Activated effector memory CD4-positive, alpha-beta T cell treated with Interleukin-2 at 50 U/mL for 16 hours (primary cell): Measurements from ENCODE around the gene FYCO1.

Experiments
- DNase-seq: peaks from one replicate; pipeline ENCODE4 v3.0.0-alpha.2; 2020

The FYCO1 gene

DNA sequence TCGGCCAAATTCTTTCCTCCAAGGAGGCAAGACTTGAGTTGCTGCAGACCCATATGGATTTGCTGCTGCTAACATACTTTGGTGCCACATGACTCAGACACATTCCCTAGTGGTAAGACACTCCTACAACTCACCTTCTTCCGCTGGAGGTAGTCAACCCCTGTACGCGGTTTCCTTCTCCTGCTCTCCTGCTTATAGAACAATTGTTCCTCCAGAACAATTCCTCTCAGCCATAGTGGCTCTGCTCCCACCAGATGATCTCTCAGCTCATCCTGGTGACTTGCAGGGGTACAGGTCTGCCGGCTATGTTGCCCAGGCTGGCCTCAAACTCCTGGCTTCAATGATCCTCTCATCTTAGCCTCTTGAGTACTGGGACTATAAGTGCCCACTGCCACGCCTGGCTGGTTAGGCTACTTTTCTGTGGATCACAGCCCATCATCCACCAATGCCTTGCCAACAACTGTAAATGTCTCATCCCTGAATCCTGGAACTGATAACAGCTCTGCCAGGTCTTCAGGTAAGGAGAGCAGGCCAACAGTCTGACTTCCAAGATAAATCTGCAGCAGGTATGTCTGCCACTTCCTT, 54.8 kb downstream of the FYCO1 start:
- DNase-seq = no peak

DNA sequence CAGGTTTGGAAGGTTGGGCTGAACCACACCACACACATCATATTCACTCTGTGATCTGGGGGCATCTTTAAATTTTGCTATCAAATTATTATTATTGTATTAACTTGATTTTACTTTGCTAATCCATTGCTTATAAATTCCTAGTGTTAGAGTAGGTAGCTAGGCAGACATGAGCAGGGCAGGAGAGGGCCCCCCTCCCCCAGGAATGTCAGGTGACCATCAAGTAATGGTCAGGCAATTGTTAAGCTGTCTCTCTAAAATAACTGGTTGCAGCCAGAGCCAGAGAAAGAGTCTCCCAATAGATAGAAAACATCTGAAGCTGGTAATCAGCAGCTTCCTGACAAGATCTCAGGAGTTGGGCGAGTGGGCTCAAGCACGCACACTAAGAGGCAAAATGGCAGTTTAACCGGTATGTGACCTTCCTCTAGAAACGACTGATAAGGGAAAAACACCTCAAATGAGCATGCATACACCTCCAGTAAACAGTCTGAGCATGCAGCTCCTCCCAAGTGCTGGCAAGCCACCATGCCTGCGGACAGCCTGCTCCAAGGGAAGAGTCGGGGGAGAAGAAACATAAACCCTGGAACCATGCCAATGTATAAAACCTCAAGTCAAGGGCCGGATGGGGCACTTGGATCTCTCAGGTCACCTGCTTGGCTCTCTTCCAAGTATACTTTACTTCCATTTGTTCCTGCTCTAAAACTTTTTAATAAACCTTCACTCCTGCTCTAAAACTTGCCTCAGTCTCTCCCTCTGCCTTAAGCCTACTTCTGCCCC, 55.4 kb downstream of the FYCO1 start:
- DNase-seq = no peak

- no peak for DNase-seq
Measured at GRCh38 chr3:45939341-45939771, 56.3 kb downstream of the FYCO1 start.

- DNase-seq = peak; percentile 71
Measured at GRCh38 chr3:45938864-45939263, 56.8 kb downstream of the FYCO1 start.

- DNase-seq = no peak
Measured at GRCh38 chr3:45938043-45938435, 57.6 kb downstream of the FYCO1 start.

- no peak for DNase-seq
Measured at GRCh38 chr3:45937206-45938042, 58.2 kb downstream of the FYCO1 start.

GRCh38 chr3:45936261-45936660, 59.4 kb downstream of the FYCO1 start:
- DNase-seq = no peak

GRCh38 chr3:45933591-45933990, 62.0 kb downstream of the FYCO1 start:
- no peak for DNase-seq

DNA sequence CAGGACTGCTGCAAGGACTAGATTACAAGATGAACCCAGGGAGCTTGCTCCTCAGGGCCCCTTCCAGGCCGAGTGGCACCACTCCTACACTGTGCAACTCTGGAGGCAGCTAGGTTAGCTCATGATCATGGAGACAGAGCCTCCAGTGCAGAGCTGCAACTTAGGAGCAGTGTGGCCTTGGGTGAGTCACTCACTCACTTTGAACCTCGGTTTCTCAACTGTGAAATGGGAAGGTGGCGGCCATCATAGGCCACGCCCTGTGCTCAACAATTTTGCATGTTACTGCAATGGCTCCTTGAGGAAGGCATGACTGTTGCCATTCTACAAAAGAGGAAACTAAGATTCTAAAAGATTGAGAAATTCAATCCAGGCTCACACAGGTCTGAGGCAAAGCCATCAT, 63.5 kb downstream of the FYCO1 start:
- no peak for DNase-seq

DNA sequence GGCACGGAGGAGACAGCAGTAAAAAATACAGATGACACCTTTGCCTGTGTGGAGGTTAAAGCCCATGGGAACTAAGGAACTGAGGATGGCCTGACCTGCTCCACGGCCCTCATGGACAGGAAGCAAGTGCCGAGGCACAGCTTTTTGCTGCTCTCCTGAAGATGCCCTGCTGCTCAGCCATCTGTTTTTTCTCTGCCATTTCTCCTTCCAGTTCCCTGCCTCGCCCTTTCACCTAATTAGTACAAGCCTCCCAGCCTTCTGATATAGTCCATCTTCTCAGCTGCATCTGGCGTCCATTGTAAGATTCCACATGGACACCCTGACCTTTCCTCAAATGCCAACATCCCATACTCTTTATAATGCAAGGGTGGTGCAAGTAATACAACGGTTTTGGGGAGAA, 64.1 kb downstream of the FYCO1 start:
- no peak for DNase-seq

- DNase-seq = peak; percentile 40
Measured at GRCh38 chr3:45929042-45929679, 66.5 kb downstream of the FYCO1 start.

GRCh38 chr3:45927881-45928280, 67.7 kb downstream of the FYCO1 start:
- DNase-seq = no peak

DNA sequence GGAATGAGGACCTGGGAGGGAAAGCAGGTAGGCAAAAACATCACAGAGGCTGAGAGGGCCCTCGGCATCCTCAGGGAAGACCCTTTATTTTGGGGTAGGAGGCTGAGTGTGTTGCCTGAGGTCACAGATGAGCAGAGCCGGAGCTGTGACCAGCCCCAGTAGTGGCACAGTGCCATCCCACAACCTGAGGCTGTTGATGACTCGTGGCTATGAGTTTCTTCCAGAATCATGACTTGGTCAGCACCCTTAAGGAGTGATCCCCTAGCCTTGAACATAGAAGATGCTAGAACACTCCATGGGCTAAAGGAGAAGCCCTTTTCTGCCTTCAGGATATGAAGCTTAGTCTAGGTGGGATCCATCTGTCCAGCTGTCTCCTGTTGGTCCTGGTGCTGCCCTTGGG, 71.9 kb downstream of the FYCO1 start:
- no peak for DNase-seq

DNA sequence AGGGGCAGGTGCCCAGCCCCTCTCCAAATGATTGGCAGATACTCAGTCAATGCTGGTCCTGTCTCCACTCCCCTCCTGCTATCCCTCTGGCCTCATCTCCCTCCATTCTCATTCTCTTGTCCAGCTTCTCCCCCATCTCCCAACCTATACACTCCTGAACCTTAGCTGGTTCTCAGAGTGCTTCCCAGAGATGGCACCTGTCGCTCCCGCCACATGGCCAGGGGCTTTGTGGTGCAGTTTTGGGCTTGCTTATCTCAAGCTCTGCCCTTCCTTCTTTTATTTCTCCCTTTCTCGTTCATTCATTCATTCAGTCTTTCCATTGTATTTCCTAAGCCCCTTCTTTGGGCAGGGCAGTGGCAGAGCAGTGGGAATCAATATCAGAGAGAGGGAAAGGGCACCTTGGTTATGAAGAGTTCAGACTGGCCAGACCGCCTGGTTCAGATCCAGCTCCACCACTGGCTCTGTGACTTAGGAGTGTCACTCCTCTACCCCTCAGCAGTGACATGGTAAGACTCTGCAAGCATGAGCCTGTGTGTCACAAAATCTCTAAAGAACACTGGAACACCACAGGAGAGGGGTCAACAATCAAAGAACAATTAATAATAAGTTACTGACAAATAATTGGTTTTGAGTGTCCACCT, 72.6 kb downstream of the FYCO1 start:
- no peak for DNase-seq

GRCh38 chr3:45922039-45922326, 73.6 kb downstream of the FYCO1 start:
- no peak for DNase-seq

DNA sequence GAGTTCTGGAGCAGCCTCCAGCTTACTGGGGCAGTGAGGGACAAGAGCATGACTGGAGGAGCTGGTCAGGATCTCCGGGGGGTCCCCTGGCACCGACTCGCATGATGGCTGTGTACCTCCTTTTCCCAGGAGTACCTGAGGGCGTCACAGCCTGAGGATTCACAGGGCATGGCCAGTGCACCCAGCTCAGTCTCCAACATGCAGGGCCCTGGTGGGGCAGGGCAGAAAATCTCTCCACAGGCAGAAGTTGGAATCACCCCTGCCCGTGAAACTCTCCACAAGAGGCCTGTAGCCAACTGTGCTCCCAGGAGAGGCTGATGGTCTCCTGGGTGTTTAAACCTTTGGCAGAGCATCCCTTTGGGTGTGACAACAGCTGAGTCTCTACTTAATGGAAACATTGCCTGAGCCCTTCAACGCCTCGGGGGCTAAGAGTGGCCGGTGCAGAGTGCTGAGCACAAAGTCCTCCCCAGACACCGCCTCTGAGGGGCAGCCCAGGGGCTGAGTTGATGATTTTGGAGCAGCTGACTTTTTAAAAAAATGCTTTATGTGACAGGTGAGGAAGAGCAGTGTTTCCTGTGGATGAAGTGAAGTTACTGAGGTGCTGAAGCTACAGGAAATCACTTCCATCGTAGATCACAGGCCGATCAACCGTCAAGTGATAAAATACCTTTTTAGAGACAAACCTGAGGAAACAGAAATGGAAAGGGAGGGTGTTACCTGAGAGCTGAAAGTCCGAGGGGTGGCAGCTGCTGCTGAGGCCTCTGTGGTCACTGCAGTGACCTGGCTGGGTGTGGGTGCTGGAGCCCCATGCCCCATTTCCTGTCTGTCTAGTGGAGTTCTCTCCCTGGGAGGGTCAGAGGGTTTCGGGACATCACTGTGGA, 74.2 kb downstream of the FYCO1 start:
- no peak for DNase-seq

DNA sequence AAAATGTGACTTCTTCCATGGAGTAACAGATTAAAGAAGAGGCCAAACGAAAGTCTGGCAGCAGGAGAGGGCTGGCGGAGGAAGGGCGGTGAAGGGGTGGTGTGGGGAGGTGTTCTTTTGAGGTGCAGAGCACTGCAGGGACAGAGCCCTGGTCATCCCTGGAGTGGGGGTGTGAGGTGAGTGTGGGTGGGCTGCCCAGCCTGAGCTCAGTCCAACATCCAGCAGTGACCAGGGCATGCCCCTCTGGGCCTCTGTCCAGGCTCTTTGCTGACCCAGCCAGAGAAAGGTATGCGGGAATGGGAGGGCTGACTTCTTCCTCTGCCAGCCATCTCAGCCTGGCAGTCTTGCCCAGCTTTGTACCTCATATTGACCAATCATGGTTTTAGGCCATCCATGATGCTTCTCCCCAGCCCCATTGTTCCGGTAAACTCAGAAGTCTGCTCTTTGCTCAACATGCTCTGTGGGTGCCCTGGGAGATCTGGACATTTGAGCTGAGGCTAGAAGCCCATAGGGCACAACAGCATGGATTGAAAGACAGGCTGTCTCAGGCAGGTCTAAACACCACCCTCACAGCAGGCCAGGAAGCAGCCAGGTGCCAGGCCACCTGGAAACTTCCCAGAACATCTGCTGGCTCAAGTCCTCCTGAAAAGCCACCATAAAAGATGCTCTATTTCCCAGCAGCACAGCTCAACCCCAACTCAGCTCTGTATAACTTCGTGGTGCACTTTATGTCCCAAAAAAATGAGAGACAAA, 78.3 kb downstream of the FYCO1 start:
- no peak for DNase-seq

DNA sequence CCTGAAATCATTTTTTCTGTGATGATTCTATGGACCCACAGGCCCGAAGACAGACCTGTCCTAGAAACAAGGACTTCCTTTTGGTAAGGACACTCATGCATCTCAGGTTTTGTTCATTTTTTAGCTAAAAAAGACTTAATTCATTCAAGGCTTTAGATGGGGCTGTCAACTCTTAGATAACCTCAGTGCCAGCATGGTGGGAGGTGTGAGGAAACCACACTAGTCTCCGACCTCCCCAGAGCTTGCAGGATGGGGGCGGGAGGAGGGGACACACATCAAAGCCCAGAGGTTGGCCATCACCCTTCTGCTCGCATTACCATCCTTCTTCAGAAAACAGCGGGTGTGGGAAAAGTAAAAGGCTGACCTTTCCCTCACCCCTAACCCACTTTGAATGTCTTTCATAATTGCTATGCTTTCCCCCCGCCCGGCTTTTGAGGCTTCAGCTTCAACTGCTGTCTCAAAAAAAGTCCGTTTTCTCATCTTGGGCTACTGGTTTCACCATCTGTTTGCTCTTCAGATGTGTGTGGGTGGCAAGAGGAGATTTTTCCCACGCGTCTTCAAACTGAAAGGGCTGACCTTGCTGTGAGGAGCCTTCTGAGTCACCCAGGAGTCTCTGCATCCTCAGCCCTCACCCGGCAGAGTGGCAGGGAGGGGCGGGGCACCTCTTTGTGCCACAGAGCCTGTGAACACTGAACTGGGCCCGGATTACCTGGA, 79.9 kb downstream of the FYCO1 start:
- peak; percentile 71 for DNase-seq

DNA sequence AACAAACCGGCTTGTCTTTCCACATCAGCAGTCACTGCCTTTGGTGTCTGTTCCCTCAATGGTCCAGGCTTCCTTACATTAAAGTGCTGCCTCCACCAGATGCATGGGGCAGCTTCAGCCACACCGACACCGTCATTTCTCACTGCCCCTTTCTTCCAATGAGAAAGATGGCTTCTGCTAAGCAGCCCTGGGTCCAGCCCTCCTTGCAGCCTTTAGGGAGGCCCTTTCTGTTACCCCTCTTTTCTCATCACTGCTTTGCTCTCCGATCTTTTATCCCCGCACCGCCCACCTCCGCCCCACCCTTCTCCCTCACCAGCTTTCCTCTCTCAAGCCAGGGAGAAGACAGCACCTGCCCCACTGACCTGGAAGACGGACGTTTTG, 80.6 kb downstream of the FYCO1 start:
- no peak for DNase-seq

DNA sequence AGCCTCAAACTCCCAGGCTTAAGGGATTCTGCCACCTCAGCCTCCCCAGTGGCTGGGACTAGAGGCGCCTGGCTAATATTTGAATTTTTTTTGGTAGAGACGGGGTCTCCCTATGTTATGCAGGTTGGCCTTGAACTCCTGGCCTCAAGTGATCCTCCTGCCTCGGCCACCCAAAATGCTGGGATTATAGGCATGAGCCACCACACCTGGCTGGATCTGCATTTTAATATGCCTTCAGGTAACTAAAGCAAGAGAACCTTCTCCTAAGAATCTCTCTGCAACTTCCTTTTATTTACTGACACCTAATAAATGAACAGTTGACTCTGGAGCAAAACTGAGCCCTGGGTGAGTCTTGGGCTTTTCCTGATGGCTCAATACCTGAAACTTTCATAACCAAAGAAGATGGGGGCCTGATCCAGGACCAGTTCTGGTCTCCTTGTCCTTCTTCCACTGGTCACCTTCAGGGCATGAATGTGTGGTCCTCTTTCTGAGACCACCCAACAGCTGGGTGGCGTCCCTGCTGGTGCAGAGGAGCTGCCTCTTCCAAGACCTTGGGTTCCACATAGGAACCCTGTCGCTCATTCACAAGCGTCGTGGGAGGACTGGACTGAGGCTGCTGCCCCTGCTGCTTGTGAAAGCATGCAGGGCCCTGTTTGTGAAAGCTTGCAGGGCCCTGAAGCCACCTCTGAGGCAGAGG, 81.1 kb downstream of the FYCO1 start:
- no peak for DNase-seq
